OCI-LY1 (cell line): ENCODE measurements around the gene PACSIN2.

ENCODE experiments used
- CTCF ChIP-seq: fragments of 200-600 bp; sonication (generic), shearing (Covaris generic); IDR thresholded peaks from 2 replicates; pipeline ENCODE4 v1.5.1; 2017; ENCODE audit warnings: mild to moderate bottlenecking, antibody characterized with exemption, low read length, moderate library complexity, mixed read lengths
- EZH2 ChIP-seq: fragments of 200-600 bp; sonication (generic), shearing (Covaris generic); IDR thresholded peaks from 2 replicates; pipeline ENCODE4 v1.8.0; 2017; ENCODE audit warnings: borderline replicate concordance, mixed run types, mild to moderate bottlenecking, antibody characterized with exemption, low read length, moderate library complexity, mixed read lengths

GRCh38 chr22:42883121-42883520, 131.8 kb downstream of the PACSIN2 start:
- no peak for TF ChIP-seq CTCF
- TF ChIP-seq EZH2: no peak
